Right ventricle myocardium superior (tissue), 1 donor: ENCODE data around the gene GSE1. TPM values are rescaled to one million over a fixed set of nuclear protein-coding genes. Genes with fewer than 3 reads are reported as not detected.

Experiments
- ATAC-seq: fragments of 200-7000 bp; cut with Tn5 transposase; one replicate; pipeline ENCODE4 v1.9.1; 2020; ENCODE audit warnings: mild to moderate bottlenecking; ENCODE audit not compliant: poor library complexity
- DNase-seq: peaks from one replicate; pipeline ENCODE4 v3.0.0-alpha.2; 2020
- intact Hi-C: fragments of 100-400 bp; cut with DNase I; formaldehyde crosslinking; loops from one replicate; pipeline ENCODE4 v1.11.2; 2022
- total RNA-seq: library from RNA; stranded (reverse); fragmentation: NEBNext Ultra II Directional; extraction: Animal tissue kit (Norgen Biotek cat#: 25700); gene quantifications from one replicate; pipeline ENCODE4 v1.2.1, GENCODE V29; 2021
- donor health status: DM: no; HTN: yes; CAD: no; lungs with severe emphysema.

GSE1 gene
- total RNA-seq, 1 donor from 2014 or later = 30.3 TPM

DNA sequence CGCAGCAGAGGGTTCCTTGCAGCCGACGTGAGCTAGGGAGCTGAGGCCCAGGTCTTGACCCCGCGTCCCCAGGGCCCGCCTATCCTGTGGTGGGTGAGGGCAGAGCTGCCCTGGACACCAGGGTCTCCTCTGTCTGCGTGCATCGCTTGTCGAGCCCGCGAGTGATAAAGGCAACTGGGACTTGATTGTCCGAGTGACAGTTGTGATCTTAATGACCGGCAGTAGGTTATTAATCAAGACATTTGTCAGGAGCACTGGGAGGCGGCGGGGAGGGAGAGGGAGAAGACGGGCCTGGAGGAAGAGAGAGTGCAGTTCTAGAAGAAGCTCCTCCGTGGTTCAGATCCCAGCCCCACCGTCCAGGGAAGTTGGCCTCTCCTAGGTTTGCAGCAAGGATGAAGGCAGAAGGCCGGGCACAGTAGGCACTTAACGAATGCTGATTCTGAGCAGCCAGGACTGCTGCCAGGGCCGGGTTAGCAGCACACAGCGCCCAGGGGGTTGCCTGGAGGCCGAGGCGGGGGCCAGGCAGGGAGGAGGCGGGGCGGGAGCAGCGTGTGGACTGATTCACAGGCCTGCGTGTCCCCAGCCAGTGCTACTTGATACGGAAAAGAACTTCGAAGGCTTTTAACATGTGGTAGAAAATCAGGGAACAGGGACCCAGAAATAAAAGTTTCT, 11.3 kb upstream of the GSE1 start:
- DNase-seq (peak; percentile 74), ATAC-seq (peak; percentile 83)
- intact Hi-C loops = no loop called here

- intact Hi-C loops = no loop called here
- ATAC-seq (peak; percentile 23), DNase-seq (no peak)
Measured at GRCh38 chr16:85602402-85603202, 10.5 kb upstream of the GSE1 start.

GRCh38 chr16:85603203-85603755, 9.8 kb upstream of the GSE1 start:
- DNase-seq (no peak), ATAC-seq (no peak)
- intact Hi-C loops = no loop called here

DNA sequence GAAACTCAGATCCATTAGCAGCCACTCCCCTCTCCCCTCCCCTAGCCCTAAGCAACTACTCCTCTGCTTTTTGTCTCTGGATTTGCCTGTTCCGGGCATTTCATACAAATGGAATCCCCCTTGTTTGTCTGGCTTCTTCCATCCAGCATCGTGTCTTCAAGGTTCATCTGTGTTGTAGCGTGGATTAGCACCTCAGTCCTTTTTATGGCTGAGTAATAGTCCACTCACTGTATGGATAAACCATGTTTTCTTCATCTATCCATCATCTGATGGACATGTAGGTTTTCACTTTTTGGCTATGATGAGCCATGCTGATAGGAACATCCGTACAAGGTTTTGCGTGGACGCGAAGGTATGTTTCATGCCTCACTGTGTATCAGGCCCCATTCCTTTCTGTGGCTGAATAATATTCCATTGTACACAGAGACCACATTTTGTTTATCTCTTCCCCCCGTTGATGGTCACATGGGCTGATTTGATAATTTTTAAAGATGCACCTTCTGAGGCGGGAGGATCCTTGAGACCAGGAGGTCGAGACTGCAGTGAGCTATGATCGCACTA, 8.9 kb upstream of the GSE1 start:
- DNase-seq (no peak), ATAC-seq (no peak)
- intact Hi-C loops = no loop called here

DNA sequence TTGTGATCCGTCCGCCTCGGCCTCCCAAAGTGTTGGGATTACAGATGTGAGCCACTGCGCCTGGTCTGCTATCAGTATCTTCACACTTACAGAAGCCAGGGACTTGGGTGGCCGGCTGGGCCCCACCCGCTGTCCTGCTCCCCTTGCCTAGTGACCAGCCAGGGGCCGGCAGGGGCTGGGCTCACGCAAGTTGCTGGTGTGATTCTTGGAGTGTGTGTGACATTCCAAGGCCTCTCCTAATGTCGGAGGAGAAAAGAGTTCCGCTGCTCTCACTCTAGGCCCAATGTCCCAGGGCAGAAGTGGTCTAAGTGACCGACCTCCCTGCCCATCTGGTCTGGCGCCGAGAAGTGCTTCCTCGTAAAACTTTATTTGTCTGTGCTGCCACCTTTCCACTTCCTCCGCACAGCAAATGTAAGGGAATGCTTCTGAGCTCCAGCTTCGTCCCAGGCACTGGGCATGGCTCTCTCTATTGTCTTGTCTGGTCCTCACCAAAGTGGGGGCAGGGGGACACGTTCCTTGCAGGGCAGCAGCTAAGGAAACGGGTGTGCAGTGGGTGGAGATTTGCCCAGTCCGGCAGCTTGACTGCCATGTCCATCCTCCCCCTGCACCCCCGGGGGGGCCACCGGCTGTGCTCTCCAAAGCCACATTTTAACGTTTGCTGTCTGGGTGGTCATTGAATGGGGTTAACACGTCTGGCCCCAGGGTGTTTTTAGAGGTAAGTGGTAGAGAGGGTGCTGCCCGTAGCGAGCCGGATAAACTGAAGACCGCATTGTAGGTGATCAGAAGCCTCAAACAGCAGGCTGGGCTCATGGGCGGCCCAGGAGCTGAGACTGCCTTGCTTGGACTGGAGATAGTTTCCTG, 7.8 kb upstream of the GSE1 start:
- ATAC-seq (no peak), DNase-seq (no peak)
- intact Hi-C loops = loop anchor here (5.0 kb wide), 1 partner anchor 183 kb away; no protein-coding TSS in a partner anchor

DNA sequence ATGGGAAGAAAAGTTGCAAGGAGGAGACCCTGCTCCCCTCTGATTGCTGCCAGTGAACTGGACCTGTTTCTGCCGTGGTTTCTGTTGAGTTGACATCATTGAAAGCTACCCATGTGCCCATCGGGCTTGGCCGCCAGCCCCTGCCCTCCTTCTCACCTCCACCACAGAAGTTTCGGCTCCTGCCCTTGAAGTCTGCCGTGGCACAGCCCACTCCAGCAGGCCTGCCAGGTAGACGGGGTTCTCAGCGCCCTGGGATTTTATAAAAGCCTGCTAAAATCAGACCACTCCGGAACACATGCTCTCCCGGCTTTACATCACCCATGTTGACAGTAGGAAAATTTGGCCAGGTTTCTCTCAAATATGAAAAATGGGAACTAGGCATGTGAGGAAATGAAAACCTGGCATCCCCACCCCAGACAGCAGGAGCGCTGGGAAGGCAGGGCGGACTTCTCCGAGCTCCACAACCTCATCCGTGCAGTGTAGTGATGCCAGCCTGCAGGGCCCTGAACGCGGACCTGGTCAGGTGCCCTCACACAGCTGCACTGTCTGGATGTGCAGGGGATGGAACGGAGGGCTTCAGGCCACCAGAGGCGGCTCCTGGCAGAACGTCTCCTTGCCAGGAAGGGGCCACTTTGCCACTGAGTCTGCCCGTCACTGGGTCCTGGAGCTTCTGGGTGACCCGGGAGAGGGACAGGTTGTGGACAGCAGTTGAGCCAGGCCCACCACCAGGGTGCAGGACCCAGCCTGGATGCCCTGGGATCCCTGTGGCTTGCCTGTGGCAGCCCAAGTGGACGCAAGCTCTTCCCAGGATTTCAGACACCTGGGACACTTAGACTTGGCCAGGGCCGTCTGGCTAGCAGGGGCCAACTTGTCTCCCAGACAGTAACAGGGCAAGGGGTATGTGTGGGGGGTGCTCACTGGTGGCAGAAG, 6.9 kb upstream of the GSE1 start:
- no peak for DNase-seq

DNA sequence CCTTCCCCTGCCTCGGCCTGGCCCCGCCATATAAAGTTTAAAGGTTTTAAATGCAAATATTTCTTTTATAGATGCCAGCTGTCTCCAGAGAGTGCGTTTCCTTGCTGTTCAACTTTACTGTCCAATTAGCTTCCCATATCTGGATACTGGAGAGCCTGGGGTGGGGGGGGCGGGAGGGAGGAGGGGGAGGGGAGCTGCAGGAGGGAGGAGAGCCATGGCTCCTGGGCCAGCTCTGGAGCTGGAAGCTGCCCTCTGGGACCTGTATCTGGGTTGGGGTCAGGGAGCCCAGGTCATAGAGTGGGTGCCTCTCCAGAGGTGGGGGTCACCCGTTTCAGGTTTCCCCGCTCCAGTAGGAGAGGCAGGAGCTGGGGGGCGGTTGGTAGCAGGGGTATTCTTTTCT, 6.2 kb upstream of the GSE1 start:
- intact Hi-C loops = loop anchor here (5.0 kb wide), 1 partner anchor 185 kb away; no protein-coding TSS in a partner anchor

More for the DNA sequence above, 6.9 kb upstream of the GSE1 start:
- no peak for ATAC-seq
- intact Hi-C loops = loop anchor here (5.0 kb wide), 1 partner anchor 184 kb away; no protein-coding TSS in a partner anchor

DNA sequence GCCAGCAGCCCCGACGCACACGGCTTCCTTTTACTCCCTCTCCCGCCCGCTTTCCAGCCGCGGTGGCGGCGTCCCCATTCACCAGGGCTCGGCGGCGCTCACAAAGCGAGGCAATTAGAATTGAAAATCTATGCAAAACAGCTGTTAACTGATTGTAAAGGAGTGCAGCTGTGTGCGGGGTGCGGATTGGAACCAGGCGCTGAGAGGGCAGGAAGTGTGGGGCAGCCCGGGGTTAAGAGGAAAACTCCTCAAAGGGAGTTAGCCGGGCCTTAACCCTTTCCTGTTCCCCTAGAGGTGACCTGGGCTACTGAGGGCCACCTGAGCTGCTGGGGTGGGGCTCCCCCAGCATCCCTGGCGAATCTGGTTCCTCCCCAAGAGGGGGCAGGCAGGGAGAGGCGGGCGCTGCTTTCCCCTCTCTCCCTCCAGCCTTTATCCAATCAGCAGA, 5.8 kb upstream of the GSE1 start:
- no peak for DNase-seq
- intact Hi-C loops = loop anchor here (5.0 kb wide), 1 partner anchor 185 kb away; no protein-coding TSS in a partner anchor

More for the DNA sequence above, 6.2 kb upstream of the GSE1 start:
- DNase-seq (no peak), ATAC-seq (no peak)

DNA sequence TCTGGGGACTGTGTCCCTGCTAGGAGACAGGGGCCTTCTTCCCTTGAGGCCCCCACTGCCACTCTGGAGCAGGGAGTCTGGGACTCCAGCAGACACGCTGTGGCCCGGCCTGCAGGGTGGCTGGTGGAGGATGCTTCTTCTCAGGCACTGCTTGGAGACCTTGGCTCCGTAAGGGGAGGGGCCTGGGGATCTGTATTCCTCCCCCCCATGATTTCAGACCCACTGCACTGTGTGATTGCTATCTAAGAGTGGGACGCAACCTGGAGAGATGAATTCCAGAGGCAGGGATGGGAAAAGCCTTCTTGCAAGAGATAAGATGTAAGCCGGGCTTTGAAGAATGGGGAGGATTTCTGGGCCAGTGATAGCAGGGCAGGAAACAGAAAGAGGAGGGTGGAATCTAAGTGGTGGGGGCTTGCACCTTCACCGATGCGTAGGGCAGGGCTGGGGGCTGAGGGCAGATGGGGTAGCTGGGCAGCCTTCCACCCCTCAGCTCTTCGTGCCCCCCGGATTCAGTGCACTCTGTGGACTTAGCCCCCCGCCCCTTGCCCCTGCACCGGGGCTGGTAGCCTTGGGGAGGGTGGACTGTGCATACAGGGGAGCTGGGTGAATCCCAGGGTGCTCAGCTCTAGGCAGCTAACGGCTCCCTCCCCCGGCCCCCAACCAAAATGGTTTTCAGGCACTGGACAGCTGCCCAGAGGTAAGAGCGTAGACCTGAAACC, 5.2 kb upstream of the GSE1 start:
- DNase-seq (no peak), ATAC-seq (no peak)
- intact Hi-C loops = loop anchor here (5.0 kb wide), 1 partner anchor 186 kb away; no protein-coding TSS in a partner anchor

More for the DNA sequence above, 5.8 kb upstream of the GSE1 start:
- ATAC-seq = no peak

DNA sequence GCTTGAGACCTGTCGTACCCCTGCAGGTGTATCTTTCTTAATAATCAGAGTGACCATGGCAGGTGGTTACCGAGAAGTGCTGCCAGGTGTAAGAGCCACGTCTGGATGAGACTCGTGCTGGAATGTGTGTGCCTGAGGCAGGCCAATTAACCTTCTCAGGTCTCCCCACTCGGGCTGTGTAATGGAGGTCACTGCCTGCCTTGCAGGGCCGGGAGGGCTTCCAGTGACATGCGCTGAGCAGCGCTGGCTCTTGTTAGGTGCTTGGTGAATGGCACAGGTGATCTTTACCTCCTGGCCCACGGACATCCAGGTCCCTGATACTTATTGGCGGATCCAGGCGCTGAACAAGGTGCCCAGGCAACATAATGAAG, 4.6 kb upstream of the GSE1 start:
- intact Hi-C loops = loop anchor here (5.0 kb wide), 1 partner anchor 186 kb away; no protein-coding TSS in a partner anchor

GRCh38 chr16:85608887-85609286, 4.2 kb upstream of the GSE1 start:
- DNase-seq (no peak), ATAC-seq (no peak)
- intact Hi-C loops = loop anchor here (5.0 kb wide), 1 partner anchor 187 kb away; no protein-coding TSS in a partner anchor

More for the DNA sequence above, 4.6 kb upstream of the GSE1 start:
- ATAC-seq = no peak
- DNase-seq = no peak

DNA sequence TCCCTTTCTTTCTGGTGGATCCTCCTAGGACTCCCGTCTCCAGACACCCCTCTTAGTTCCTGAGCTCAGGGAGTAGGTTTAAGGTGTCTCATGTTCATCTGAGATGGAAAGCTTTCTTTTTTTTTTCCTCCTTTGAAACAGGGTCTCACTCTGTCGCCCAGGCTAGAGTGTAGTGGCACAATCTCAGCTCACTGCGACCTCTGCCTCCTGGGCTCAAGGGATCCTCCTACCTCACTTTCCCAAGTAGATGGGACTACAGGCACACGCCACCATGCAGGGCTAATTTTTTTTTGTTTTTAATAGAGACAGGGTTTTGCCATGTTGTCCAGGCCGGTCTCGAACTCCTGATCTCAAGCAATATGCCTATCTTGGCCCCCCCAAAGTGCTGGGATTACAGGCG, 3.6 kb upstream of the GSE1 start:
- intact Hi-C loops = loop anchor here (5.0 kb wide), 1 partner anchor 187 kb away; no protein-coding TSS in a partner anchor
- no peak for ATAC-seq

GRCh38 chr16:85610059-85610445, 3.1 kb upstream of the GSE1 start:
- DNase-seq = no peak
- ATAC-seq = no peak
- intact Hi-C loops = loop anchor here (5.0 kb wide), 1 partner anchor 48 kb away; no protein-coding TSS in a partner anchor

More for the DNA sequence above, 3.6 kb upstream of the GSE1 start:
- no peak for DNase-seq

GRCh38 chr16:85610446-85611193, 2.5 kb upstream of the GSE1 start:
- intact Hi-C loops = loop anchor here (5.0 kb wide), 1 partner anchor 48 kb away; no protein-coding TSS in a partner anchor
- ATAC-seq = peak; percentile 49
- peak; percentile 88 for DNase-seq

DNA sequence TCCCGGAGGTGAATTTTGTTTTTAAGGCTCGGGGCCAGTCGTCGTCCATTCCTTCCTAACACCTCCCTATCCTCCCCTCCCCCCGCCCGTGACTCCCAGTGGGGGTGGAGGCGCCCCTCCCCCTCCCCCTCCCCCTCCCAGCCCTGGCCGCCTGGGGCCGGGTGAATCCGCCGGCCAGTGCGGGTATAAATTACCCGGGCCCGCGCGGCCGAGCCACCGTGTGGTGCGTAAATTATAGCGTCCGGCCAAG, 2.0 kb upstream of the GSE1 start:
- intact Hi-C loops = loop anchor here (5.0 kb wide), 1 partner anchor 49 kb away; no protein-coding TSS in a partner anchor
- peak; percentile 1 for ATAC-seq
- DNase-seq = no peak
